ENCODE results near the gene ACD.

The ACD gene

DNA sequence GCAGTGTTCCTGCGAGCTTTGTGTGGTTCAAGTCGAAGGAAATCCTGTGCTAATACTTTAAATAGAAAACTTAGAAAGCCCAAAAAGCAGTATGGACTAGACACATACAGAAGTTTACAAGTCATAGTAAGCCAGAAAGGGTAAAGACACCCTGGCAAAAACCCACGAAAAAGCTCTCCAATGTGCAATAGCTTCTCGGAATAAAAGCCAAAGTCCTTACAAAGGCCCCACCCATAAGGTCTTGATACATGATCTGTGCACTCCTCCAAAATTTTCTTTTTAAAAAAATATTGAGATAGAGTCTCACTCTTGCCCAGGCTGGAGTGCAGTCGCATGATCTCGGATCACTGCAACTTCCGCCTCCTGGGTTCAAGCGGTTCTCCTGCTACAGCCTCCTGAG lies 16.9 kb upstream of the ACD start:
- in situ Hi-C loops (cut with HindIII; ENCODE audit: low sequenced_read_pairs), result loop anchor here (25.0 kb wide), 1 partner anchor 90 kb away; no protein-coding TSS in a partner anchor

GRCh38 chr16:67676516-67676915 lies 16.5 kb upstream of the ACD start:
- in situ Hi-C loops (cut with HindIII; ENCODE audit: low sequenced_read_pairs), result loop anchor here (25.0 kb wide), 1 partner anchor 89 kb away; no protein-coding TSS in a partner anchor

- in situ Hi-C loops (cut with HindIII; ENCODE audit: low sequenced_read_pairs), result loop anchor here (25.0 kb wide), 1 partner anchor 89 kb away; no protein-coding TSS in a partner anchor
Observed at GRCh38 chr16:67675999-67676398, 15.9 kb upstream of the ACD start.

GRCh38 chr16:67675579-67675935 lies 15.5 kb upstream of the ACD start:
- in situ Hi-C loops (cut with HindIII; ENCODE audit: low sequenced_read_pairs), result loop anchor here (25.0 kb wide), 1 partner anchor 88 kb away; no protein-coding TSS in a partner anchor

GRCh38 chr16:67674851-67675578 lies 15.0 kb upstream of the ACD start:
- in situ Hi-C loops (cut with HindIII; ENCODE audit: low sequenced_read_pairs), result loop anchor here (25.0 kb wide), 1 partner anchor 88 kb away; no protein-coding TSS in a partner anchor

DNA sequence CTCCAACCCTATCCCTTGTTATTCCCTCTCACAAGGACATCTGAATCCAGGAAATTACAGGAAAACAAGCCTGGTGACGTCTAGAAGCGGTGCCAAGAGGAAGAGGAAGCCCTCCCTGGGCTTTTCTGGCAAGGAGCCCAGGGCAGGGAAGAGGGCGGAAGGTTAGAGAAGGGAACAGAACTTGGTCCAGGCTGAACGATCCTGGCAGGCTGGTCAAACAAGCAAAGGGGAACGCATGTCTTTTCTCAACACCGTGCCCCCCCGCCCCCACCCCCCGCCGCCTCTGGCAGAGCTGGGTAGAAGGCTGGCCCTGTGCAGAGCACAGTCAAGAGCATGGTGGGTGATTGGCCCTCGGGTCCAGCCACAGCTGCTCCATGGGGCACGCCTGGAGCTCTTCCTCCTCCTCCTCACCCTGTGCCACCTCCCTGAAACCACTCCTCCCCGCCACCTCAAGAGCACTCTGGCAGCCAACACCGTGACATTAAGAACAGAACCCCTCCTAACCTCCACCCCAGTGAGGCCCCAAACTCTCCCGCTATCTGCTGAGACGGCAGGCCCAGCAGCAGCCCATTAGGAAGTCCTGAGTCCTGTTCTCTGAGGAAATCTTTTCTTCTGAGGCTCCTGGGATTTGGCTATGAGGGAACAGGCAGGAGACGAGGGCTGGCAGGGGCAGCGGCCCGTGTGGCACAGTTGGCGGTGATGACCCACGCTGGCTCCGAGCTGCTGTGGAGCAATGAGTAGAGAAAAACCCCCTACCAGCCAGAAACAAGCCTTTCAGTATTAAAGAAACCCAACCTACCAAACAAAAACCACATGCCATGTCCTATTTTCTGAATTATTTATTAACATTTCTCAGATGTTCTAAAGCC lies 13.9 kb upstream of the ACD start:
- in situ Hi-C loops (cut with HindIII; ENCODE audit: low sequenced_read_pairs), result no loop called here

DNA sequence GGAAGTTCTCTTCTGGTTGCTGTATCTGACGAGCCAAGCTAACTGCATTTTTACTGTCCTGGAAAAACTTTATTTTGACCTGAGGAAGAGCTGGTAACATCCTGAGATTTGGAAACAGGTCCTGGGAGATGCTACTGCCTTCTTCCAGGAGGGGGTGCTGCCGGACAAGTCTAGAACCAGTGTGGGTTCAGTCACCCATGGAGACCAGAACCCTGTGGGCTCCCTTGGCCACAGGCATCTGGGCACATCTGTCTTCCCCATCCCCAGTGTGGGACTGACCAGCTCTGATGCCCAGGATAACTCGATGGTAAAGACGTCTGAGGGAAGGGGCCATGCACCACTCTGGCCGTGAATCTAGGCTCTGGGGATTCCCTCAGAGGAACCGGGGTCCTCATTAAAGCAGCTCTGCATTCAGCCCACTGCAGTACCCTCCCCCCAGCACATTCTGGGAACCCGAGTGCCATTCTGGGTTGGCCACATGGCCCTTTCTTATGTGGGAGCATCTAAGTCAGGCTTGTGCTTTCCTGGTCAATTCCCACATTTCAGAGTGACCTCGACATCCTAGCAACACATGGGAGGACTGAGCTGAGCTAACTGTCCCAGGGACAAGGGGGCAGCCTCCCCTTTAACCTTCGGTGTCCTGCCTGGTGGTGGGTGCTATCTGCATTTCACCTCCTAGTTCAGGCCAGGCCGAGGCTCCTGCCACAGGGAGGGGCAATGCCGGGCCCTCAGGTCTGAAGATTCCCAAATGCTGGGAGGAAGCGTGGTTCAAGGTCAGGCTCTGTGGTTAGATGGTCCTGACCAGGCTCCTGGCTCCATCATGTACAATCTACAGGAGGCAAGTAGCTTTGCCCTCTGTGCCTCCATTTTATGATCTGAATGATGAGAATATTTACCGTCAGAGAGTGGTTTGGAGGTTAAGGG lies 12.9 kb upstream of the ACD start:
- in situ Hi-C loops (cut with HindIII; ENCODE audit: low sequenced_read_pairs), result no loop called here

DNA sequence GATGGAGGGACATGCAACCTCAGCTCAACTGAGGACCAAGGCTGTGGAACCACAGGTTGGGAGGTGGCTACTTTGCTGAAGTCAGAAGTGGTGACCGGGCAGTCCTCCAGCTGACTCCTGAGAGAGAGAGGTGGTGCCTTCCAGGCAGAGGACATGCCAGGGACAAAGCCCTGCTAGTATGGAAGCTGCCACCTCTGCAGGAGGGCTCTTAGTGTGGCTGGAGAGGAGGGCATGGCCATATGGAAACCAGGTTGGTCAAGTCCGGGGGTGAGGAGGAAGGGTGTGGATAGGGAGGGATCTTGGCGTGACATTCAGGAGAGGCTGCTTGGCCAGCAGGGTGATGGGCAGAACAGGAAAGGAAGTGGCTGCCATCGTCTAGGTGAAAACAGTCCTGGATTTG lies 12.2 kb upstream of the ACD start:
- in situ Hi-C loops (cut with HindIII; ENCODE audit: low sequenced_read_pairs), result no loop called here

GRCh38 chr16:67669499-67670101 lies 9.5 kb upstream of the ACD start:
- in situ Hi-C loops (cut with HindIII; ENCODE audit: low sequenced_read_pairs), result no loop called here

- in situ Hi-C loops (cut with HindIII; ENCODE audit: low sequenced_read_pairs), result no loop called here
Observed at GRCh38 chr16:67668495-67669157, 8.6 kb upstream of the ACD start.

DNA sequence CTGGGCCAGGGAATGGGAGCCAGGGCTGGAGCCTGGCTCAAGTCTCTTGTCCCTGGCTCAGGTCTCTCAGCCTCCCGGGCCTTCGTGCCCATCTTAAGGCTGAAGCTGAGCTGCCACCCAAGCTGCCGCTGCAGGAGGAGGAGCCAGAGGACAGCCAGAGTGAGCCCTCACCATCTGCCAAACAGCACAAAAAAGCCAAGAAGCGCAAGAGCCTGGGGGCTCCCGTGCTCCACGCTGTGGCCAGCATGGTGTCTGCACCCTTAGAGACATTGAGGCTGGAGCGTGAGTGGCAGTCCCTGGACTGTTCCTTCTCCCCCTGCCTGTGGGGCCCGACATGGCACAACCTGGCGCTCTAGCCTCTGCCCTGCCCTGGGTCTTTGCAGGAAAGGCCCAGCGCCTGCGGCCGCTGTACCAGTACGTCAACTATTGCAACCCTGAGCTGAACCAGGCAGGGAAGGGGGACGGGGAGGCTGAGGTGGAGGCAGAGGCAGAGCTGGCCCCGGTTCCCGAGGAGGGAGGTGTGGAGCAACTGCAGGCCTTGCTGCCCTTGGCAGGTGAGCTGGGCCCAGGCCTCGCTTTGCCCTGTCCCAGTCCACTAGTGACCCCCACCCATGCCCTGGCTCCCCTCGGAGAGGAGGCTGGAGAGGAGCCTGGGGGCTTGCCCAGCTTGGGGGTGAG lies 7.9 kb upstream of the ACD start:
- in situ Hi-C loops (cut with HindIII; ENCODE audit: low sequenced_read_pairs), result no loop called here

DNA sequence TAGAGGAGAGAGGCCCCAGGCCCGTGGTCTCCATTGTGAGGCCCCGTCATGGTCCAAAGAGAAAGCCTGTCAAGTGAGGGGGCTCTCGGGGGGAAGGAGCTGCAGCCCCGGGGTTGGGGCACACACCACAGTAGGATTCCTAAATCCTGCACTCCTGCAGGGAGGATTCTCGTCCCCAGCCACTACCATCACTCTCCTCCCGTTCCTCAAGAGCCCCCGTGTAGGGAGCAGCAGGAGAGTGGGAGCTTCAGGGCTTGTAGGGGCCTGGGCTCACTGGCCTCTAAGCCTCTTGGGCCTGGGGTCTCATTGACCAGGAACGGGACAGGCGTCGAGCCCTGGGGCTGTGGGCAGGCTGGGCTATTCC lies 7.4 kb upstream of the ACD start:
- in situ Hi-C loops (cut with HindIII; ENCODE audit: low sequenced_read_pairs), result no loop called here

- in situ Hi-C loops (cut with HindIII; ENCODE audit: low sequenced_read_pairs), result no loop called here
Observed at GRCh38 chr16:67666559-67667452, 6.7 kb upstream of the ACD start, which contains the start of the genes C16orf86 and ENKD1. TSS of gene C16orf86 (plus strand) at chr16:67666814. CDS start at chr16:67666971, 157 bp downstream. TSS of gene ENKD1 (minus strand) at chr16:67666750. CDS start at chr16:67666442, 308 bp downstream.

DNA sequence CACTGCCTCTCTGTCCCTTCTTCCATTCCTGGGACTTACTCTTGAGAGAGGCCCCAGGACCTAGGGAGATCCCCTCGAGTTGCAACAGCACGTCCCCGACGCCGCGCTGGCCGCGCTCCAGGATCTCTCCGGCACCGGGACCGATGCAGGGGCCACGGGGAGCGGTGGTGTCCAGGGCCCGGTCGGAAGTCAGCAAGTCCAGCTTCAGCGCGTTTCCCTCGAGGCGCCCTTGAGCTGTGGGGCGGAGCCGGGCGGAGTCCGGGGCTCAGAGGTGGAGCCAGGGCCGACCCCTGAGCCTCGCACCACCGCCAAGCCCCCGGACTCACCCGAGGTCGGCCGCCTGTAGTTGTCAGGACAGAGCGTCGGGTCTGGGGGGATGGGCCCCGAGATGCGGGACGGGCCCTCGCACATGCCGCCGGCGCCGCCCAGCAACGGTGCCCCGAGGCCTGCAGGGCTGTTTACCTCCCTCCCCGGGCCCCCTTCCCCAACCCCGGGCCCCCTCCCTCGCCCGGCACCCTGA lies 6.0 kb upstream of the ACD start:
- in situ Hi-C loops (cut with HindIII; ENCODE audit: low sequenced_read_pairs), result no loop called here

DNA sequence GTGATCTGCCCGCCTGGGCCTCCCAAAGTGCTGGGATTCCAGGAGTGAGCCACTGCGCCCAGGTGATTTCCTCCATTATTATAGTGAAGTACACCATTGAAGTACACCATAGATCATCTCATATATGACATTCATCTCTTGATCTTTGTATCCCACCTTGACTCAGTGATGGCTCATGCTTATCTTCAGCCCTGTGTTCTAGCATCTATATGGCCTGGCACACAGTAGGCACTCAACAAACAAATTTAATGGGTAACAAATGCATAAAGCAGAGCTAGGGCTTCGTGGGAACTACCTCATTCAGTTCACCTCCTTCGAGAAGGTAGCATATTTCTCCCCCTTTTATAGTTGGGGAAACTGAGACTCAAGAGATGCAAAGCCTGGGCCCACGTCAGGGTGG lies 5.5 kb upstream of the ACD start:
- in situ Hi-C loops (cut with HindIII; ENCODE audit: low sequenced_read_pairs), result no loop called here

DNA sequence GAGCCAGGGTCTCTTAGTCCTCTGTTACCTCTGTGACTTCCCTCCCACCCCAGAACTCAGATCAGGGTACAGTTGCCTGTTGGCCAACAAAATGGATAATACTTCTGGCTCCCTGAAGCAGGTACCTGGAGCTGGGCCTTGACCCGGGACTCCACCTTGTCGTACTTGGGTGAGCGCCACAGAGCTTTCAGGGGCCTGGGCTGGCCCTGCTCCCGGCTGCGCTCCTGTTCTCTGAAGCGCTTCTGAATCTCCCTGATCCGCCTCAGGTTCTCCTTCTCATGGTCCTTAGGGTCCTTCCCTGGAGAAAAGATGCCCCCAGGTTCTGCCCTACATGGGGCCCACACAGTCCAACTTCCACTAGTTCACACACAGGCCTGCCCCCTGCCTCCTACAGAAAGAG lies 4.8 kb upstream of the ACD start:
- in situ Hi-C loops (cut with HindIII; ENCODE audit: low sequenced_read_pairs), result no loop called here

DNA sequence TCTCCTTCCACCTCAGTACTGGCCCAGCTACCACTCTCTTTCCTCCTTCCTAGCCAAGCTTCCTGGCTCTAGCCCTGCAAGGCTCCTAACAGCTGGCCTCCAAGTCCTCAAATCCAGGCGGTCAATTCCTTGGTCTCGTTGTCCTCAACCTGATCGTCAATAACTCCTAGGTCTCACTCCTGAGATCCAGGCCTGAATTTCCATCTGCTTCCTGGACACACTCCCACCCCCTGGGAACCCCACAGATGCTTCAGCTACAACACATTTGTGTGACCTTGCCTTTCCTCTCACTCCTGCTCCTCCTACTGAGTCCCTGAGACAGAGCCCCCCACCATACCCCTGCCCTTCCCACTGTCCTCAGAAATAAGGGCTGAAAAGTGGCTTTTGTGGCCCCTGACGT lies 4.2 kb upstream of the ACD start:
- in situ Hi-C loops (cut with HindIII; ENCODE audit: low sequenced_read_pairs), result no loop called here

- in situ Hi-C loops (cut with HindIII; ENCODE audit: low sequenced_read_pairs), result no loop called here
Observed at GRCh38 chr16:67663877-67664222, 3.8 kb upstream of the ACD start.
